ENCODE results near the gene PKP1. TPM values are rescaled to one million over a fixed set of nuclear protein-coding genes. Genes with fewer than 3 reads are reported as not detected.

The PKP1 gene
- total RNA-seq, 1 donor, result under 0.01 TPM

DNA sequence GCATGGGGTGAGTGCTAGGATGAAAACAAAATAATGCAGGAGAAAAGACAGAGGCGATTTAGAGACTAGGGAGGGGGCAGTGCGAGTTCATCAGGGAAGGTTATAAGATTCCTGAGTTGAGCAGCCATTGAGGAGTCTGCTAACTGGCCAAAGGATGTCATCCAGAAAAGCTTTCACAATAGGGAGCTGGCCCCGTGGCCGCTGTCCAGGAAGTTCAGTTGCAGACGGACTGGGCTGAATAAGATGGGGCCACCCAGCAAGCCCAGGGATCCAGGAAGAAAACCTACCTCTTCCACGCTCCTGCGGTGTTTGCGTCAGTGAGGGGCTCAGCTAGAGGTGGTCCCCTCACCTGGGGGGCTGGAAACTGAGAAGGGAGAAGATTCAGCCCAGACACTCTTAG lies 4.0 kb upstream of the PKP1 start:
- TF ChIP-seq CTCF (IDR thresholded peaks at IDR 0.05; ENCODE audit: insufficient read depth, low read length), result no peak
- H3K4me3 ChIP-seq (ENCODE audit: low read depth, low read length), result no peak overlapping the region
- DNase-seq (ENCODE audit: low read depth), result peak; percentile 81

GRCh38 chr1:201280884-201281283 lies 2.4 kb upstream of the PKP1 start:
- no peak for TF ChIP-seq CTCF (IDR thresholded peaks at IDR 0.05; ENCODE audit: insufficient read depth, low read length)
- no peak for DNase-seq (ENCODE audit: low read depth)
- no peak overlapping the region for H3K4me3 ChIP-seq (ENCODE audit: low read depth, low read length)

GRCh38 chr1:201281573-201281972 lies 1.7 kb upstream of the PKP1 start:
- H3K4me3 ChIP-seq (ENCODE audit: low read depth, low read length), result no peak overlapping the region
- TF ChIP-seq CTCF (IDR thresholded peaks at IDR 0.05; ENCODE audit: insufficient read depth, low read length), result no peak
- peak; percentile 28 for DNase-seq (ENCODE audit: low read depth)

- no peak for DNase-seq (ENCODE audit: low read depth)
- H3K4me3 ChIP-seq (ENCODE audit: low read depth, low read length), result no peak overlapping the region
- no peak for TF ChIP-seq CTCF (IDR thresholded peaks at IDR 0.05; ENCODE audit: insufficient read depth, low read length)
Measured at GRCh38 chr1:201282216-201282615, 1.1 kb upstream of the PKP1 start.

DNA sequence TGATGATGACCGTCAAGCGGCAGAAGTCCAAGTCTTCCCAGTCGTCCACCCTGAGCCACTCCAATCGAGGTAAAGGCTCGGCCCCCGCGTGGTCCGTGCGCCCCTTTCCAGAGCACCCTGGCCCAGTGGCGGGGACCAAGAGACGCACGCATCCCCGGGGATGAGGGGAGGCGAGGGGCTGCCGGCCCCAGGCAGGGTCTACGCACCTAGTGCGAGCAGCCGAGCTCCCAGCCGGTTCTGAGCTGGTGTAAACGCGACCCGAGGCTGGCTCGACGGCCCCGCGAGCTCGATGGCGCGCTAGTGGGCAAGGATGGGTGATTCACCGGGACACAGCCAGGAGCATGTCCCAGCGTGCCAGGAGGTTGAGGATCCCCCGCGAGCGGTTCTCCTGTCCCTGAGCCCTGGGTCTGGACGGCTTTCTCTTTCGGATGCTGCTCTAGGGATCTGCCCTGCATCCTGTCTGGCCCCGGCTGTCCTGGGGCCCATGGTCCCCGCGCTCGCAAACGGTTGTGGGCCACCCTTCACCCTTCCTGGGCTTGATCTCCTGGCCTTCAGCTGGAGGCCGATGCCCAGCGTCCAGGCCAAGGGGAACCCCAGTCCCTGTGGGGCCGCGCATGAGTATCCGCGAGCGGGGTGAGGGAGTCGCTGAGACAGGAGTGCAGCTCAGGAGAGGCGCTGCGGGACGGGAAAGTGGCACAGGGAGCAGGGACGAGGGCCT lies 689 bp downstream of the PKP1 start:
- TF ChIP-seq CTCF (IDR thresholded peaks at IDR 0.05; ENCODE audit: insufficient read depth, low read length), result no peak
- H3K4me3 ChIP-seq (ENCODE audit: low read depth, low read length), result no peak overlapping the region

GRCh38 chr1:201284636-201285035 lies 1.3 kb downstream of the PKP1 start:
- no peak overlapping the region for H3K4me3 ChIP-seq (ENCODE audit: low read depth, low read length)
- no peak for TF ChIP-seq CTCF (IDR thresholded peaks at IDR 0.05; ENCODE audit: insufficient read depth, low read length)
- DNase-seq (ENCODE audit: low read depth), result no peak

More for the DNA sequence above, 689 bp downstream of the PKP1 start:
- DNase-seq (ENCODE audit: low read depth), result no peak

DNA sequence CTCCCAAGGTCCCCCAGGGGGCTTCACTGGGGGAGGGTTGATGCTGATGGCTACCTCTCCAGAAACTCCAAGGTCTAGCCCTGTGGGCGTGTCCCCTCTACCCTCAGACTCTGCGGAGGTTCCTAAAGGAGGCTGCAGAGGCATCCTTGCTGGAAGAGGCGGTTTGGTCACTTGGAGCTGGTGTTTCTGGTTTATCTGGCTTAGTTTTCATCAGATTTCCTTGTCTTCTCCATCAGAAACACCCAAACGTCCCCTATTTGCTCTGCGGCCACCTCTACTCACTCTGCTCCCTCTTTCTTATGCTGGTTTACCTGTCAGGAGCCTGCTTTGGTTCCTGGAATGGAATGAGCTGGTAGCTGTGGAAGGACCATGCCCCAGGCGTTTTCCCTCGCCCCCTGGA lies 2.5 kb downstream of the PKP1 start:
- TF ChIP-seq CTCF (IDR thresholded peaks at IDR 0.05; ENCODE audit: insufficient read depth, low read length), result no peak
- H3K4me3 ChIP-seq (ENCODE audit: low read depth, low read length), result no peak overlapping the region
- no peak for DNase-seq (ENCODE audit: low read depth)
